HFFc6 (cell line): ENCODE results near the gene SLC28A1. TPM values are rescaled to one million over a fixed set of nuclear protein-coding genes. Genes with fewer than 3 reads are reported as not detected.

Experiments
- DNase-seq: peaks from one replicate; pipeline ENCODE4 v3.0.0-alpha.2; 2018
- H3K27ac Mint-ChIP-seq: 2 replicates; pipeline ENCODE4 v1.8.0; 2020; ENCODE audit warnings: mild to moderate bottlenecking, mixed read lengths
- H3K27me3 Mint-ChIP-seq: 2 replicates; pipeline ENCODE4 v1.8.0; 2021; ENCODE audit warnings: mild to moderate bottlenecking, moderate library complexity, mixed read lengths; ENCODE audit not compliant: insufficient read depth
- H3K36me3 Mint-ChIP-seq: 2 replicates; pipeline ENCODE4 v1.8.0; 2021; ENCODE audit warnings: low read depth, mixed read lengths
- H3K4me1 Mint-ChIP-seq: 2 replicates; pipeline ENCODE4 v1.8.0; 2020; ENCODE audit warnings: low read depth, mixed read lengths
- H3K4me3 Mint-ChIP-seq: 2 replicates; pipeline ENCODE4 v1.8.0; 2020; ENCODE audit warnings: mild to moderate bottlenecking, moderate library complexity, mixed read lengths
- H3K9me3 Mint-ChIP-seq: 2 replicates; pipeline ENCODE4 v1.8.0; 2020; ENCODE audit warnings: mild to moderate bottlenecking, mixed read lengths
- CTCF ChIP-seq: fragments of 200-600 bp; sonication (generic); IDR thresholded peaks from 2 replicates; pipeline ENCODE4 v1.5.0; 2021; ENCODE audit warnings: antibody characterized with exemption, mild to moderate bottlenecking
- total RNA-seq, 6 experiments: library from RNA; stranded (reverse); fragmentation: NEBNext Ultra II Directional; extraction: Animal tissue kit (Norgen Biotek cat#: 25700); gene quantifications; 2 replicates in 1 of 6; 3 replicates in 5 of 6; pipeline ENCODE4 v1.2.3, GENCODE V29; 2021

Gene SLC28A1
- total RNA-seq, 6 experiments from 2014 or later = not detected

- Mint-ChIP-seq H3K27ac (no peak overlapping the region), H3K36me3 (no peaks in the 10 kb centered on the region), H3K9me3 (no peaks in the 10 kb centered on the region), H3K27me3 (peaks cover 12% of the 10 kb centered on the region), H3K4me1 (peaks cover 5% of the 10 kb centered on the region; the same call in 1 of the 2 replicates), H3K4me3 (no peak overlapping the region)
- no peak for DNase-seq
- no peak for TF ChIP-seq CTCF
Observed at GRCh38 chr15:84886984-84887299, 2.5 kb downstream of the SLC28A1 start.

GRCh38 chr15:84887938-84888337 lies 3.5 kb downstream of the SLC28A1 start:
- H3K27me3 Mint-ChIP-seq = peaks cover 8% of the 10 kb centered on the region
- no peaks in the 10 kb centered on the region for H3K9me3 Mint-ChIP-seq
- DNase-seq = no peak
- H3K4me1 Mint-ChIP-seq = peaks cover 5% of the 10 kb centered on the region; the same call in 1 of the 2 replicates
- no peak overlapping the region for H3K27ac Mint-ChIP-seq
- no peak for TF ChIP-seq CTCF
- no peak overlapping the region for H3K4me3 Mint-ChIP-seq
- H3K36me3 Mint-ChIP-seq = no peaks in the 10 kb centered on the region

- Mint-ChIP-seq H3K9me3 (no peaks in the 10 kb centered on the region), H3K4me1 (peaks cover 5% of the 10 kb centered on the region; the same call in 1 of the 2 replicates), H3K36me3 (no peaks in the 10 kb centered on the region), H3K4me3 (no peak overlapping the region), H3K27me3 (peaks cover 8% of the 10 kb centered on the region), H3K27ac (no peak overlapping the region)
- DNase-seq = no peak
- TF ChIP-seq CTCF = no peak
Observed at GRCh38 chr15:84888639-84889038, 4.2 kb downstream of the SLC28A1 start.

GRCh38 chr15:84889313-84889990 lies 5.0 kb downstream of the SLC28A1 start:
- Mint-ChIP-seq H3K4me1 (peaks cover 5% of the 10 kb centered on the region; the same call in 1 of the 2 replicates), H3K4me3 (no peak overlapping the region), H3K27me3 (peaks cover 8% of the 10 kb centered on the region), H3K36me3 (no peaks in the 10 kb centered on the region), H3K9me3 (no peaks in the 10 kb centered on the region), H3K27ac (no peak overlapping the region)
- no peak for DNase-seq
- no peak for TF ChIP-seq CTCF

- Mint-ChIP-seq H3K4me3 (no peak overlapping the region), H3K27me3 (peaks cover 8% of the 10 kb centered on the region), H3K4me1 (peaks cover 5% of the 10 kb centered on the region; the same call in 1 of the 2 replicates), H3K9me3 (no peaks in the 10 kb centered on the region), H3K27ac (no peak overlapping the region), H3K36me3 (no peaks in the 10 kb centered on the region)
- TF ChIP-seq CTCF = no peak
- no peak for DNase-seq
Observed at GRCh38 chr15:84889991-84890669, 5.7 kb downstream of the SLC28A1 start.
